HG03342 (cell line): ENCODE measurements around the gene OR51V1.

Experiments used
- ATAC-seq: cut with Tn5 transposase; IDR thresholded peaks from one replicate; pipeline ENCODE4 v1.9.1; 2021; ENCODE audit warnings: mild to moderate bottlenecking, moderate library complexity; ENCODE audit not compliant: unreplicated experiment

The OR51V1 gene

GRCh38 chr11:5231111-5231510 is 30.6 kb upstream of the OR51V1 start:
- ATAC-seq, result no peak

- ATAC-seq, result no peak
Observed at GRCh38 chr11:5230266-5230665, 29.8 kb upstream of the OR51V1 start.

- ATAC-seq, result no peak
Observed at GRCh38 chr11:5229796-5230195, 29.3 kb upstream of the OR51V1 start.

GRCh38 chr11:5229356-5229755 is 28.9 kb upstream of the OR51V1 start:
- ATAC-seq, result no peak

GRCh38 chr11:5228124-5228523 is 27.6 kb upstream of the OR51V1 start:
- no peak for ATAC-seq

- no peak for ATAC-seq
Observed at GRCh38 chr11:5227681-5228080, 27.2 kb upstream of the OR51V1 start.

GRCh38 chr11:5226732-5227310 is 26.3 kb upstream of the OR51V1 start, which contains the start of gene HBB:
HBB (minus strand) TSS chr11:5227071; CDS start chr11:5227021, 50 bp downstream.
- no peak for ATAC-seq

GRCh38 chr11:5225480-5225871 is 25.0 kb upstream of the OR51V1 start:
- ATAC-seq, result no peak

GRCh38 chr11:5224538-5225479 is 24.3 kb upstream of the OR51V1 start:
- no peak for ATAC-seq

- ATAC-seq, result no peak
Observed at GRCh38 chr11:5223686-5224085, 23.2 kb upstream of the OR51V1 start.

- no peak for ATAC-seq
Observed at GRCh38 chr11:5223146-5223545, 22.7 kb upstream of the OR51V1 start.

- no peak for ATAC-seq
Observed at GRCh38 chr11:5210376-5210885, 9.9 kb upstream of the OR51V1 start.

- peak; percentile 66 for ATAC-seq
Observed at GRCh38 chr11:5204787-5205186, 4.3 kb upstream of the OR51V1 start.

GRCh38 chr11:5203366-5203765 is 2.9 kb upstream of the OR51V1 start:
- ATAC-seq, result no peak

- ATAC-seq, result no peak
Observed at GRCh38 chr11:5198285-5198684, 2.2 kb downstream of the OR51V1 start.

GRCh38 chr11:5197536-5197935 is 2.9 kb downstream of the OR51V1 start:
- ATAC-seq, result no peak

- ATAC-seq, result no peak
Observed at GRCh38 chr11:5196731-5197130, 3.8 kb downstream of the OR51V1 start.

GRCh38 chr11:5196067-5196466 is 4.4 kb downstream of the OR51V1 start:
- no peak for ATAC-seq

- no peak for ATAC-seq
Observed at GRCh38 chr11:5192738-5193137, 7.7 kb downstream of the OR51V1 start.

GRCh38 chr11:5188201-5188600 is 12.3 kb downstream of the OR51V1 start:
- no peak for ATAC-seq

- ATAC-seq, result no peak
Observed at GRCh38 chr11:5178046-5178837, 22.2 kb downstream of the OR51V1 start.
